ENCODE results near the gene ZNF750.

ZNF750 gene

DNA sequence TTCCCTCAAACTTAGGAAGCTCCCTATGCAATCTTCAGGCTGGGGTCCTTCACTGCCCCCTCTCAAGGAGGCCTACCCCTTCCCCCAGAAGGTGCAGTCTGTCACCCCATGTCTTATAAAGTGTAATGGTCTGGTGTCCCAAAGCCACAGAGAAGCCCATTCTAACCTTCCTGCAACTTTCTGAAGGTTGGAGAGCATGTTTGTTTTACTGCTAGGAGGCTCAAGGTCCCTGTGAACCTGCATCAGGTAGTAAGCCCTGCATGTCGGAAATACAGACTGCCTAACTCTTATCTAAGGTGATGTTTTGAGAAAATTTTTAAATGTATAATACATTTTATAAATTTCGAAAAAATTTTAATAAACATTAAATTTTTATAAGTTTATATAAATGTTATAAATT is 18.3 kb downstream of the ZNF750 start:
- H3K4me3 ChIP-seq (replicated peaks; ENCODE audit: insufficient read depth, low read length) = no peak overlapping the region
- TF ChIP-seq GABPA (IDR thresholded peaks at IDR 0.05; ENCODE audit: low read depth) (no peak), POLR2AphosphoS5 (IDR thresholded peaks at IDR 0.05; ENCODE audit: low read depth) (no peak), SPI1 (IDR thresholded peaks at IDR 0.05; ENCODE audit: borderline replicate concordance, low read depth) (no peak)
- TF ChIP-seq, protein P1, sequence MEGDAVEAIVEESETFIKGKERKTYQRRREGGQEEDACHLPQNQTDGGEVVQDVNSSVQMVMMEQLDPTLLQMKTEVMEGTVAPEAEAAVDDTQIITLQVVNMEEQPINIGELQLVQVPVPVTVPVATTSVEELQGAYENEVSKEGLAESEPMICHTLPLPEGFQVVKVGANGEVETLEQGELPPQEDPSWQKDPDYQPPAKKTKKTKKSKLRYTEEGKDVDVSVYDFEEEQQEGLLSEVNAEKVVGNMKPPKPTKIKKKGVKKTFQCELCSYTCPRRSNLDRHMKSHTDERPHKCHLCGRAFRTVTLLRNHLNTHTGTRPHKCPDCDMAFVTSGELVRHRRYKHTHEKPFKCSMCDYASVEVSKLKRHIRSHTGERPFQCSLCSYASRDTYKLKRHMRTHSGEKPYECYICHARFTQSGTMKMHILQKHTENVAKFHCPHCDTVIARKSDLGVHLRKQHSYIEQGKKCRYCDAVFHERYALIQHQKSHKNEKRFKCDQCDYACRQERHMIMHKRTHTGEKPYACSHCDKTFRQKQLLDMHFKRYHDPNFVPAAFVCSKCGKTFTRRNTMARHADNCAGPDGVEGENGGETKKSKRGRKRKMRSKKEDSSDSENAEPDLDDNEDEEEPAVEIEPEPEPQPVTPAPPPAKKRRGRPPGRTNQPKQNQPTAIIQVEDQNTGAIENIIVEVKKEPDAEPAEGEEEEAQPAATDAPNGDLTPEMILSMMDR (IDR thresholded peaks at IDR 0.05; ENCODE audit: insufficient read depth, low read length) = no peak
- TF ChIP-seq, protein P2, sequence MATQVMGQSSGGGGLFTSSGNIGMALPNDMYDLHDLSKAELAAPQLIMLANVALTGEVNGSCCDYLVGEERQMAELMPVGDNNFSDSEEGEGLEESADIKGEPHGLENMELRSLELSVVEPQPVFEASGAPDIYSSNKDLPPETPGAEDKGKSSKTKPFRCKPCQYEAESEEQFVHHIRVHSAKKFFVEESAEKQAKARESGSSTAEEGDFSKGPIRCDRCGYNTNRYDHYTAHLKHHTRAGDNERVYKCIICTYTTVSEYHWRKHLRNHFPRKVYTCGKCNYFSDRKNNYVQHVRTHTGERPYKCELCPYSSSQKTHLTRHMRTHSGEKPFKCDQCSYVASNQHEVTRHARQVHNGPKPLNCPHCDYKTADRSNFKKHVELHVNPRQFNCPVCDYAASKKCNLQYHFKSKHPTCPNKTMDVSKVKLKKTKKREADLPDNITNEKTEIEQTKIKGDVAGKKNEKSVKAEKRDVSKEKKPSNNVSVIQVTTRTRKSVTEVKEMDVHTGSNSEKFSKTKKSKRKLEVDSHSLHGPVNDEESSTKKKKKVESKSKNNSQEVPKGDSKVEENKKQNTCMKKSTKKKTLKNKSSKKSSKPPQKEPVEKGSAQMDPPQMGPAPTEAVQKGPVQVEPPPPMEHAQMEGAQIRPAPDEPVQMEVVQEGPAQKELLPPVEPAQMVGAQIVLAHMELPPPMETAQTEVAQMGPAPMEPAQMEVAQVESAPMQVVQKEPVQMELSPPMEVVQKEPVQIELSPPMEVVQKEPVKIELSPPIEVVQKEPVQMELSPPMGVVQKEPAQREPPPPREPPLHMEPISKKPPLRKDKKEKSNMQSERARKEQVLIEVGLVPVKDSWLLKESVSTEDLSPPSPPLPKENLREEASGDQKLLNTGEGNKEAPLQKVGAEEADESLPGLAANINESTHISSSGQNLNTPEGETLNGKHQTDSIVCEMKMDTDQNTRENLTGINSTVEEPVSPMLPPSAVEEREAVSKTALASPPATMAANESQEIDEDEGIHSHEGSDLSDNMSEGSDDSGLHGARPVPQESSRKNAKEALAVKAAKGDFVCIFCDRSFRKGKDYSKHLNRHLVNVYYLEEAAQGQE (IDR thresholded peaks at IDR 0.05; ENCODE audit: insufficient replicate concordance, low read depth) = no peak
- DNase-seq (ENCODE audit: low read depth in 1 of 2, low spot score in 1 of 2) = no peak
- no peaks in the 10 kb centered on the region for H3K27me3 ChIP-seq (ENCODE audit: insufficient read depth, poor library complexity, severe bottlenecking)
- H3K27ac ChIP-seq (replicated peaks) = no peak overlapping the region

DNA sequence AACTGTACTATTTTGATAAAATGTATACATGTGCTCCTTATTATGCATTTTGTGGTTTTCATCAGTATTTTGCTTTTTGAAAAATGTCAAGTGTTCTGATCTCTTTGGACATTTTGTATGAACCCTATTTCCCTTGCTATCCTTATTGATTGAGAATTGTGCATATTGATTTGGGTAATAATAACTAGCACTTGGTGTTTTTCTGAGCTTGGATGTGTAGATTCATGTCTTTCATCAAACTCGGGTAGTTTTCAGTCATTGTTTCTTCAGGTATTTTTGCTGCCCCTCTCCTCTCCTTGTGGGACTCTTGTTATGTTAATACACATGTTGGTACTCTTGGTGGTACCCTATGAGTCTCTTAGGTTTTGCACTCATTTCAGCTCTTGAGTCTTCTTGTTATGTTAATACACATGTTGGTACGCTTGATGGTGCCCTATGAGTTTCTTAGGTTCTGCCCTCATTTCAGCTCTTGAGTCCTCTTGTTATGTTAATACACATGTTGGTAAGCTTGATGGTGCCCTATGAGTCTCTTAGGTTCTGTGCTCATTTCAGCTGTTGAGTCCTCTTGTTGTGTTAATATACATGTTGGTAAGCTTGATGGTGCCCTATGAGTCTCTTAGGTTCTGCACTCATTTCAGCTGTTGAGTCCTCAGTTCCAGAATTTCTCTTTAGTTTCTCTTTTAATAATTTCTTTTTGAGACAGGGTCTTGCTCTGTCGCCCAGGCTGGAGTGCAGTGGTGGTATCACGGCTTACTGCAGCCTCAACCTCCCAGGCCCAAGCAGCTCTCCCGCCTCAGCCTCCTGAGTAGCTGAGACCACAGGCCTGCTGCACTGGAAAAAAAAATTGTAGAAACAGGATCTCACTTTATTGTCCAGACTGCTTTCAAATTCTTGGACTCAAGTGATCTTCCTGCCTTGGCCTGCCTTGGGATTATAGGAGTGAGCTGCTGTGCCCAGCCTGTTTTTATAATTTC is 19.3 kb downstream of the ZNF750 start:
- no peak for DNase-seq (ENCODE audit: low read depth in 1 of 2, low spot score in 1 of 2)
- Histone ChIP-seq H3K4me3 (replicated peaks; ENCODE audit: insufficient read depth, low read length) (no peak overlapping the region), H3K27ac (replicated peaks) (no peak overlapping the region), H3K27me3 (ENCODE audit: insufficient read depth, poor library complexity, severe bottlenecking) (no peaks in the 10 kb centered on the region)
- TF ChIP-seq SPI1 (IDR thresholded peaks at IDR 0.05; ENCODE audit: borderline replicate concordance, low read depth) = no peak
- TF ChIP-seq GABPA (IDR thresholded peaks at IDR 0.05; ENCODE audit: low read depth) = no peak

DNA sequence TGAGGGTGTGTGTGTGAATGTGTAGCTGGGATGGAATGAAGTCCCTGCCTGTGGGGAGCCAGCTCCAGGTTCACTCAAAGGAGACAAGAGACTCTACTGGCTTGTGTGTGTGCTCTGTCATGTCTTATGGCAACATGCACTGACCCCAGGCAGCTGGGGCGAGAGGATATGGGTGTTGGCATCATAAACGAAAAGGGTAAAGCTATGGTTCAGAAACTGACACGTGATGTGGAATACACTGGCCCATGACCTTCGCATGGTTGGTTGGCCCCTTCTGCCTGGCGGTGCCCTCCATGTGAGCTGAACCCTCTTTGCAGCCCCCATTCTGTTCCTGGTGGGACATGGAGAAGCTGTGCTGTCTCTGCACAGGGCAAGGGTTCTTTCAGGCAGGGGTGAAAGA is 21.9 kb downstream of the ZNF750 start:
- DNase-seq (ENCODE audit: low read depth in 1 of 2, low spot score in 1 of 2) = no peak
- no peak overlapping the region for H3K27ac ChIP-seq (replicated peaks)
- no peaks in the 10 kb centered on the region for H3K27me3 ChIP-seq (ENCODE audit: insufficient read depth, poor library complexity, severe bottlenecking)
- no peak overlapping the region for H3K4me3 ChIP-seq (replicated peaks; ENCODE audit: insufficient read depth, low read length)
- TF ChIP-seq, protein P2 (IDR thresholded peaks at IDR 0.05; ENCODE audit: insufficient replicate concordance, low read depth) = no peak
- TF ChIP-seq POLR2AphosphoS5 (IDR thresholded peaks at IDR 0.05; ENCODE audit: low read depth) (no peak), SPI1 (IDR thresholded peaks at IDR 0.05; ENCODE audit: borderline replicate concordance, low read depth) (no peak), GABPA (IDR thresholded peaks at IDR 0.05; ENCODE audit: low read depth) (no peak)
- TF ChIP-seq, protein P1 (IDR thresholded peaks at IDR 0.05; ENCODE audit: insufficient read depth, low read length) = no peak

DNA sequence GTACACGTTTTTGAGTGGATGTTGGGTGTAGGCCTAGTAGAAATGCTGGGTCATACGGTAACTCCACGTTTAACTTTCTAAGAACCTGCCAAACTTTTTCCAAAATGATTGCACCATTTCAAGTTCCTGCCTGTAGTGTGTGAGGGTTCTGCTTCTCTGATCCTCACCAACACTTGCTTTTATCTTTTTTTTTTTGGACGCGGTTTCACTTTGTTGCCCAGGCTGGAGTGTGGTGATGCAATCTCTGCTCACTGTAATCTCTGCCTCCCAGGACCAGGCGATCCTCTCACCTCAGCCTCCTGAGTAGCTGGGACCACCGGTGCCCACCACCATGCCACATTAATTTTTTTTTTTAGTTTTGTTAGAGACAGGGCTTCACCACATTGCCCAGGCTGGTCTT is 23.5 kb downstream of the ZNF750 start:
- TF ChIP-seq GABPA (IDR thresholded peaks at IDR 0.05; ENCODE audit: low read depth) (no peak), SPI1 (IDR thresholded peaks at IDR 0.05; ENCODE audit: borderline replicate concordance, low read depth) (no peak), POLR2AphosphoS5 (IDR thresholded peaks at IDR 0.05; ENCODE audit: low read depth) (no peak)
- TF ChIP-seq, protein P1 (IDR thresholded peaks at IDR 0.05; ENCODE audit: insufficient read depth, low read length) = no peak
- TF ChIP-seq, protein P2 (IDR thresholded peaks at IDR 0.05; ENCODE audit: insufficient replicate concordance, low read depth) = no peak
- H3K27me3 ChIP-seq (ENCODE audit: insufficient read depth, poor library complexity, severe bottlenecking) = no peaks in the 10 kb centered on the region
- no peak overlapping the region for H3K4me3 ChIP-seq (replicated peaks; ENCODE audit: insufficient read depth, low read length)
- peak in 1 of 2 experiments; percentile 14 for DNase-seq (ENCODE audit: low read depth in 1 of 2, low spot score in 1 of 2)
- H3K27ac ChIP-seq (replicated peaks) = no peak overlapping the region

Measured in HL-60 (cell line).